Testis (tissue), 2 donors: ENCODE measurements around the gene TBCD.

Source experiments
- POLR2A ChIP-seq: fragments of 450-650 bp; IDR thresholded peaks from one replicate; pipeline ENCODE4 v1.6.1; 2017; ENCODE audit warnings: antibody characterized with exemption, mild to moderate bottlenecking, moderate library complexity
- TF ChIP-seq, protein P1 (sequence below), 3 experiments: fragments of 450-650 bp in 2 of 3; fragments of 200-600 bp in 1 of 3; sonication (generic) in 1 of 3; IDR thresholded peaks; one replicate each; pipeline ENCODE4 v1.5.1; 2016 to 2019; ENCODE audit warnings: antibody characterized with exemption in 3 of 3, mild to moderate bottlenecking in 2 of 3, moderate library complexity in 1 of 3

DNA sequence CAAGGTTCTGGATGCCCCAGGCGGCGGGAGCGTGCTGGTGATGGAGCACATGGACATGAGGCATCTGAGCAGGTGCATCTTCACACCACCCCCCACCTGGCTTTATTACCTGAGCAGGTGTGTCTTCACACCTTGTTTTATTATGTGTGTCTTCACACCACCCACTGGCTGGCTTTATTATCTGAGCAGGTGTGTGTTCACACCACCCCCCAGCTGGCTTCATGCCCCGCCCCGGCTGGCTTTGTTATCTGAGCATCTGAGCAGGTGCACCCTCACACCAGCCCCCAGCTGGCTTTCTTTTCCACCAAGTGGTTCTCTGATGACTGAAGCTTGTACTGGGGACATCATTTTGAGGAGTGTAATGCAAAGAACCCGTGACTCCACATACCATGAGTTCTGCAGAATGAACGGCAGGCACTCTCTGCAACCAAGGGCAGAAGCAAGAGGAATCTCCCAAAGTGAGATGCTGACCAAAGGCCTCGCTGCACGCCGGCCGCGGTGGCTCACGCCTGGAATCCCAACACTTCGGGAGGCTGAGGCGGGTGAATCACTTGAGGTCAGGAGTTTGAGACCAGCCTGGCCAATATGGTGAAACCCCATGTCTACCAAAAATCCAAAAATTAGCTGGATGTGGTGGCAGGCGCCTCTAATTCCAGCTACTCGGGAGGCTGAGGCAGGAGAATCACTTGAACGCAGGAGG lies 32.7 kb upstream of the TBCD start:
- TF ChIP-seq POLR2A: no peak
- TF ChIP-seq, protein P1, sequence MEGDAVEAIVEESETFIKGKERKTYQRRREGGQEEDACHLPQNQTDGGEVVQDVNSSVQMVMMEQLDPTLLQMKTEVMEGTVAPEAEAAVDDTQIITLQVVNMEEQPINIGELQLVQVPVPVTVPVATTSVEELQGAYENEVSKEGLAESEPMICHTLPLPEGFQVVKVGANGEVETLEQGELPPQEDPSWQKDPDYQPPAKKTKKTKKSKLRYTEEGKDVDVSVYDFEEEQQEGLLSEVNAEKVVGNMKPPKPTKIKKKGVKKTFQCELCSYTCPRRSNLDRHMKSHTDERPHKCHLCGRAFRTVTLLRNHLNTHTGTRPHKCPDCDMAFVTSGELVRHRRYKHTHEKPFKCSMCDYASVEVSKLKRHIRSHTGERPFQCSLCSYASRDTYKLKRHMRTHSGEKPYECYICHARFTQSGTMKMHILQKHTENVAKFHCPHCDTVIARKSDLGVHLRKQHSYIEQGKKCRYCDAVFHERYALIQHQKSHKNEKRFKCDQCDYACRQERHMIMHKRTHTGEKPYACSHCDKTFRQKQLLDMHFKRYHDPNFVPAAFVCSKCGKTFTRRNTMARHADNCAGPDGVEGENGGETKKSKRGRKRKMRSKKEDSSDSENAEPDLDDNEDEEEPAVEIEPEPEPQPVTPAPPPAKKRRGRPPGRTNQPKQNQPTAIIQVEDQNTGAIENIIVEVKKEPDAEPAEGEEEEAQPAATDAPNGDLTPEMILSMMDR (IDR thresholded peaks at IDR 0.05): no peak
